ENCODE results near the gene VIM.
"Not testable (repeated sequence)": the region's sequence is repeated elsewhere in the genome, so short reads cannot be mapped to it uniquely, and the experiment has no call there.

Gene VIM

GRCh38 chr10:17262502-17262901 lies 34.5 kb downstream of the VIM start:
- no peaks in the 10 kb centered on the region for H3K36me3 ChIP-seq (replicated peaks; ENCODE audit: low read depth, low read length)
- no peak overlapping the region for H3K4me3 ChIP-seq (ENCODE audit: low read length)
- H3K4me2 ChIP-seq (ENCODE audit: low read length) = no peak overlapping the region
- no peaks in the 10 kb centered on the region for H4K20me1 ChIP-seq (ENCODE audit: insufficient read depth, low read length)
- H3K9me3 ChIP-seq (ENCODE audit: insufficient read depth, low read length) = no peaks in the 10 kb centered on the region; the same call in 1 of the 2 replicates
- TF ChIP-seq EZH2phosphoT487 (IDR thresholded peaks at IDR 0.05; ENCODE audit: low read depth) = no peak
- no peak for TF ChIP-seq CTCF (IDR thresholded peaks at IDR 0.05; ENCODE audit: low read depth, low read length)
- H2AFZ ChIP-seq (ENCODE audit: low read depth, low read length) = no peak overlapping the region
- H3K27me3 ChIP-seq (ENCODE audit: low read depth, low read length) = no peaks in the 10 kb centered on the region
- H3K27ac ChIP-seq (ENCODE audit: low read length) = no peak overlapping the region
- H3K79me2 ChIP-seq (ENCODE audit: low read length) = no peaks in the 10 kb centered on the region
- no peak overlapping the region for H3K9ac ChIP-seq (ENCODE audit: low read length)
- H3K4me1 ChIP-seq (ENCODE audit: low read length) = no peaks in the 10 kb centered on the region

GRCh38 chr10:17263580-17263979 lies 35.5 kb downstream of the VIM start:
- H3K4me3 ChIP-seq (ENCODE audit: low read length) = no peak overlapping the region
- no peaks in the 10 kb centered on the region for H3K36me3 ChIP-seq (replicated peaks; ENCODE audit: low read depth, low read length)
- H3K9me3 ChIP-seq (ENCODE audit: insufficient read depth, low read length) = no peaks in the 10 kb centered on the region; the same call in 1 of the 2 replicates
- no peaks in the 10 kb centered on the region for H3K79me2 ChIP-seq (ENCODE audit: low read length)
- H3K27me3 ChIP-seq (ENCODE audit: low read depth, low read length) = no peaks in the 10 kb centered on the region
- TF ChIP-seq EZH2phosphoT487 (IDR thresholded peaks at IDR 0.05; ENCODE audit: low read depth) = no peak
- no peak for TF ChIP-seq CTCF (IDR thresholded peaks at IDR 0.05; ENCODE audit: low read depth, low read length)
- no peak overlapping the region for H2AFZ ChIP-seq (ENCODE audit: low read depth, low read length)
- no peaks in the 10 kb centered on the region for H3K4me1 ChIP-seq (ENCODE audit: low read length)
- no peak overlapping the region for H3K4me2 ChIP-seq (ENCODE audit: low read length)
- H3K27ac ChIP-seq (ENCODE audit: low read length) = no peak overlapping the region
- H4K20me1 ChIP-seq (ENCODE audit: insufficient read depth, low read length) = no peaks in the 10 kb centered on the region
- H3K9ac ChIP-seq (ENCODE audit: low read length) = no peak overlapping the region

- Histone ChIP-seq H3K4me1 (ENCODE audit: low read length) (no peaks in the 10 kb centered on the region), H2AFZ (ENCODE audit: low read depth, low read length) (no peak overlapping the region), H4K20me1 (ENCODE audit: insufficient read depth, low read length) (no peaks in the 10 kb centered on the region), H3K9ac (ENCODE audit: low read length) (no peak overlapping the region), H3K9me3 (ENCODE audit: insufficient read depth, low read length) (no peaks in the 10 kb centered on the region; the same call in 1 of the 2 replicates), H3K27me3 (ENCODE audit: low read depth, low read length) (no peaks in the 10 kb centered on the region), H3K27ac (ENCODE audit: low read length) (no peak overlapping the region), H3K36me3 (replicated peaks; ENCODE audit: low read depth, low read length) (no peaks in the 10 kb centered on the region), H3K4me3 (ENCODE audit: low read length) (no peak overlapping the region), H3K79me2 (ENCODE audit: low read length) (no peaks in the 10 kb centered on the region), H3K4me2 (ENCODE audit: low read length) (no peak overlapping the region)
- TF ChIP-seq CTCF (IDR thresholded peaks at IDR 0.05; ENCODE audit: low read depth, low read length) (no peak), EZH2phosphoT487 (IDR thresholded peaks at IDR 0.05; ENCODE audit: low read depth) (no peak)
These were observed 37.4 kb downstream of the VIM start for GRCh38 chr10:17265468-17265867.

GRCh38 chr10:17266549-17266948 lies 38.5 kb downstream of the VIM start:
- H3K27me3 ChIP-seq (ENCODE audit: low read depth, low read length); H4K20me1 ChIP-seq (ENCODE audit: insufficient read depth, low read length); H3K4me1 ChIP-seq (ENCODE audit: low read length); H3K4me2 ChIP-seq (ENCODE audit: low read length); H3K9me3 ChIP-seq (ENCODE audit: insufficient read depth, low read length); H3K4me3 ChIP-seq (ENCODE audit: low read length); H3K79me2 ChIP-seq (ENCODE audit: low read length); H3K9ac ChIP-seq (ENCODE audit: low read length); H3K36me3 ChIP-seq (replicated peaks; ENCODE audit: low read depth, low read length); H3K27ac ChIP-seq (ENCODE audit: low read length); H2AFZ ChIP-seq (ENCODE audit: low read depth, low read length): not testable (repeated sequence)

GRCh38 chr10:17272648-17273047 lies 44.6 kb downstream of the VIM start:
- no peaks in the 10 kb centered on the region for H3K9me3 ChIP-seq (ENCODE audit: insufficient read depth, low read length)
- H3K4me3 ChIP-seq (ENCODE audit: low read length) = no peak overlapping the region
- H3K36me3 ChIP-seq (replicated peaks; ENCODE audit: low read depth, low read length) = no peaks in the 10 kb centered on the region
- H2AFZ ChIP-seq (ENCODE audit: low read depth, low read length) = no peak overlapping the region
- no peak overlapping the region for H3K27ac ChIP-seq (ENCODE audit: low read length)
- no peaks in the 10 kb centered on the region for H3K4me1 ChIP-seq (ENCODE audit: low read length)
- H3K4me2 ChIP-seq (ENCODE audit: low read length) = no peak overlapping the region
- H4K20me1 ChIP-seq (ENCODE audit: insufficient read depth, low read length) = no peaks in the 10 kb centered on the region
- TF ChIP-seq CTCF (IDR thresholded peaks at IDR 0.05; ENCODE audit: low read depth, low read length) (no peak), EZH2phosphoT487 (IDR thresholded peaks at IDR 0.05; ENCODE audit: low read depth) (no peak)
- H3K79me2 ChIP-seq (ENCODE audit: low read length) = no peaks in the 10 kb centered on the region
- H3K9ac ChIP-seq (ENCODE audit: low read length) = no peak overlapping the region
- H3K27me3 ChIP-seq (ENCODE audit: low read depth, low read length) = no peaks in the 10 kb centered on the region
